Chondrocyte (in vitro differentiated cells): ENCODE results near the gene SMC5. TPM values are rescaled to one million over a fixed set of nuclear protein-coding genes. Genes with fewer than 3 reads are reported as not detected.
"Not testable (repeated sequence)": the region's sequence is repeated elsewhere in the genome, so short reads cannot be mapped to it uniquely, and the experiment has no call there.

Experiments used
- DNase-seq: peaks from one replicate; pipeline ENCODE4 v3.0.0; 2021; ENCODE audit warnings: mixed read lengths, low spot score
- H3K27ac Mint-ChIP-seq: one replicate; pipeline ENCODE4 v1.8.0; 2021; ENCODE audit warnings: mild to moderate bottlenecking, moderate library complexity, mixed read lengths; ENCODE audit not compliant: unreplicated experiment
- H3K27me3 Mint-ChIP-seq: 2 replicates; pipeline ENCODE4 v1.8.0; 2021; ENCODE audit warnings: low read depth, mixed read lengths
- H3K36me3 Mint-ChIP-seq: 2 replicates; pipeline ENCODE4 v1.8.0; 2021; ENCODE audit warnings: low read depth, mixed read lengths
- H3K4me1 Mint-ChIP-seq: 2 replicates; pipeline ENCODE4 v1.8.0; 2021; ENCODE audit warnings: low read depth, mild to moderate bottlenecking, mixed read lengths
- H3K4me3 Mint-ChIP-seq: one replicate; pipeline ENCODE4 v1.8.0; 2021; ENCODE audit warnings: mild to moderate bottlenecking, moderate library complexity, mixed read lengths; ENCODE audit not compliant: unreplicated experiment
- H3K9me3 Mint-ChIP-seq: 2 replicates; pipeline ENCODE4 v1.8.0; 2021; ENCODE audit warnings: low read depth, mixed read lengths
- CTCF ChIP-seq: fragments of 200-600 bp; sonication (generic); IDR thresholded peaks from 2 replicates; pipeline ENCODE4 v1.5.0; 2021; ENCODE audit warnings: antibody characterized with exemption, mild to moderate bottlenecking, moderate library complexity
- total RNA-seq: library from RNA; stranded (reverse); gene quantifications from 3 replicates; pipeline ENCODE4 v1.2.1, GENCODE V29; 2021

Gene SMC5
- total RNA-seq, 1 donor from 2014 or later, result 36.4 TPM

GRCh38 chr9:70228118-70228517 is 30.7 kb upstream of the SMC5 start:
- H3K27me3 Mint-ChIP-seq, result no peaks in the 10 kb centered on the region
- DNase-seq, result no peak
- H3K9me3 Mint-ChIP-seq, result peaks cover 5% of the 10 kb centered on the region
- peak overlapping the region; percentile 78 for H3K27ac Mint-ChIP-seq
- peaks cover 47% of the 10 kb centered on the region for H3K4me1 Mint-ChIP-seq
- no peak for TF ChIP-seq CTCF
- no peak overlapping the region for H3K4me3 Mint-ChIP-seq
- peaks cover 13% of the 10 kb centered on the region for H3K36me3 Mint-ChIP-seq

- no peak for TF ChIP-seq CTCF
- H3K9me3 Mint-ChIP-seq, result peaks cover 5% of the 10 kb centered on the region
- H3K27me3 Mint-ChIP-seq, result no peaks in the 10 kb centered on the region
- H3K27ac Mint-ChIP-seq, result peak overlapping the region; percentile 78
- peaks cover 14% of the 10 kb centered on the region for H3K36me3 Mint-ChIP-seq
- no peak for DNase-seq
- peaks cover 47% of the 10 kb centered on the region for H3K4me1 Mint-ChIP-seq
- no peak overlapping the region for H3K4me3 Mint-ChIP-seq
Observed at GRCh38 chr9:70228611-70229010, 30.2 kb upstream of the SMC5 start.

GRCh38 chr9:70229026-70229425 is 29.8 kb upstream of the SMC5 start:
- peak overlapping the region; percentile 78 for H3K27ac Mint-ChIP-seq

GRCh38 chr9:70229579-70229978 is 29.2 kb upstream of the SMC5 start:
- DNase-seq, result no peak
- Mint-ChIP-seq H3K4me1 (peaks cover 47% of the 10 kb centered on the region), H3K36me3 (peaks cover 15% of the 10 kb centered on the region), H3K9me3 (peaks cover 9% of the 10 kb centered on the region), H3K27me3 (no peaks in the 10 kb centered on the region), H3K27ac (peak overlapping the region; percentile 78), H3K4me3 (no peak overlapping the region)
- TF ChIP-seq CTCF, result peak; percentile 83

More at GRCh38 chr9:70229026-70229425, 29.8 kb upstream of the SMC5 start:
- TF ChIP-seq CTCF, result no peak
- Mint-ChIP-seq H3K4me3 (no peak overlapping the region), H3K4me1 (peaks cover 47% of the 10 kb centered on the region), H3K27me3 (no peaks in the 10 kb centered on the region), H3K9me3 (peaks cover 9% of the 10 kb centered on the region), H3K36me3 (peaks cover 16% of the 10 kb centered on the region)
- no peak for DNase-seq

GRCh38 chr9:70232476-70232875 is 26.3 kb upstream of the SMC5 start:
- no peaks in the 10 kb centered on the region for H3K27me3 Mint-ChIP-seq
- no peak for TF ChIP-seq CTCF
- peaks cover 20% of the 10 kb centered on the region for H3K9me3 Mint-ChIP-seq
- H3K4me1 Mint-ChIP-seq, result peaks cover 47% of the 10 kb centered on the region
- H3K36me3 Mint-ChIP-seq, result peaks cover 12% of the 10 kb centered on the region
- no peak overlapping the region for H3K4me3 Mint-ChIP-seq
- no peak overlapping the region for H3K27ac Mint-ChIP-seq
- no peak for DNase-seq

GRCh38 chr9:70234208-70234607 is 24.6 kb upstream of the SMC5 start:
- H3K36me3 Mint-ChIP-seq, result peaks cover 17% of the 10 kb centered on the region
- peaks cover 35% of the 10 kb centered on the region for H3K4me1 Mint-ChIP-seq
- peaks cover 33% of the 10 kb centered on the region for H3K9me3 Mint-ChIP-seq
- DNase-seq, result peak; percentile 62
- H3K27ac Mint-ChIP-seq, H3K27me3 Mint-ChIP-seq, H3K4me3 Mint-ChIP-seq: not testable (repeated sequence)

GRCh38 chr9:70245952-70246351 is 12.8 kb upstream of the SMC5 start:
- H3K4me3 Mint-ChIP-seq, H3K27ac Mint-ChIP-seq, H3K9me3 Mint-ChIP-seq, H3K27me3 Mint-ChIP-seq, H3K4me1 Mint-ChIP-seq, H3K36me3 Mint-ChIP-seq, DNase-seq: not testable (repeated sequence)
